ENCODE data around the gene ST6GAL1. TPM values are rescaled to one million over a fixed set of nuclear protein-coding genes. Genes with fewer than 3 reads are reported as not detected.
"Not testable (repeated sequence)": the region's sequence is repeated elsewhere in the genome, so short reads cannot be mapped to it uniquely, and the experiment has no call there.

Gene ST6GAL1
- total RNA-seq, 1 experiment from 2014 or later, result 3.3 TPM

DNA sequence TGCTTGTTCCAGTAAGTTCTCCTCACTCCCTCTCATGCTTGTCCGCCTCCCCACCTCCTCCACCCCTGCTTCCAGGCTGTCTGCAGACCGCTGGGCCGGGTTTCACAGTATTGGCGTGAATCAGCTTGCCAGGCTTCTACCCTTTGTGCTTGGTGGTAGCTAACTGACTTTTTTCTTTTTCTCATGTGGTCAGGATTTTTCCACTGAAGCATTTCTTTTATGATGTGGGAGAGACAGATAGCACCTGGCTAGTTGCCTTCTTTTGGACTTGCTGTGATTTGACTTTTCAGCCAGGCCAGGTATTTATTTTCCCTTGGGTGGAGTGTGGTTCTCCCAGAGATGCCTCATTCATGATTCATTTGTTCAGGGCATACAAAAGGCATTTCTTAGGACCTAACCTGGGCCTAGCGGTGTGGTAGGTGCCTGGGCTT lies 60.6 kb downstream of the ST6GAL1 start:
- H3K36me3 ChIP-seq (ENCODE audit: control insufficient read depth, insufficient read depth, low read length), result no peaks in the 10 kb centered on the region
- no peaks in the 10 kb centered on the region for H3K27me3 ChIP-seq (ENCODE audit: control insufficient read depth, insufficient read depth, low read length)
- ChIA-PET POLR2A (no interaction called here), CTCF (no interaction called here)
- H3K4me3 ChIP-seq (ENCODE audit: low read depth in 2 of 2, low read length in 2 of 2), result no peak overlapping the region
- in situ Hi-C loops (cut with HindIII; ENCODE audit: low pct_unique_long_range_greater_than_20kb, low sequenced_read_pairs) (no loop called here), intact Hi-C loops (cut with micrococcal nuclease; ENCODE audit: unreplicated experiment) (no loop called here)
- H3K4me1 ChIP-seq (ENCODE audit: control insufficient read depth, insufficient read depth, low read length), result no peaks in the 10 kb centered on the region
- no peak overlapping the region for H3K27ac ChIP-seq (ENCODE audit: low read length)
- BruUV-seq (replicated peaks), result no TSS peak
- TF ChIP-seq SIN3A (IDR thresholded peaks at IDR 0.05; ENCODE audit: borderline replicate concordance, insufficient read depth, low read depth, low read length) (no peak), TCF7L2 (IDR thresholded peaks at IDR 0.05; ENCODE audit: low read depth, low read length) (no peak), POLR2AphosphoS5 (IDR thresholded peaks at IDR 0.05; ENCODE audit: low read depth, low read length) (no peak)
- TF ChIP-seq, protein P1, sequence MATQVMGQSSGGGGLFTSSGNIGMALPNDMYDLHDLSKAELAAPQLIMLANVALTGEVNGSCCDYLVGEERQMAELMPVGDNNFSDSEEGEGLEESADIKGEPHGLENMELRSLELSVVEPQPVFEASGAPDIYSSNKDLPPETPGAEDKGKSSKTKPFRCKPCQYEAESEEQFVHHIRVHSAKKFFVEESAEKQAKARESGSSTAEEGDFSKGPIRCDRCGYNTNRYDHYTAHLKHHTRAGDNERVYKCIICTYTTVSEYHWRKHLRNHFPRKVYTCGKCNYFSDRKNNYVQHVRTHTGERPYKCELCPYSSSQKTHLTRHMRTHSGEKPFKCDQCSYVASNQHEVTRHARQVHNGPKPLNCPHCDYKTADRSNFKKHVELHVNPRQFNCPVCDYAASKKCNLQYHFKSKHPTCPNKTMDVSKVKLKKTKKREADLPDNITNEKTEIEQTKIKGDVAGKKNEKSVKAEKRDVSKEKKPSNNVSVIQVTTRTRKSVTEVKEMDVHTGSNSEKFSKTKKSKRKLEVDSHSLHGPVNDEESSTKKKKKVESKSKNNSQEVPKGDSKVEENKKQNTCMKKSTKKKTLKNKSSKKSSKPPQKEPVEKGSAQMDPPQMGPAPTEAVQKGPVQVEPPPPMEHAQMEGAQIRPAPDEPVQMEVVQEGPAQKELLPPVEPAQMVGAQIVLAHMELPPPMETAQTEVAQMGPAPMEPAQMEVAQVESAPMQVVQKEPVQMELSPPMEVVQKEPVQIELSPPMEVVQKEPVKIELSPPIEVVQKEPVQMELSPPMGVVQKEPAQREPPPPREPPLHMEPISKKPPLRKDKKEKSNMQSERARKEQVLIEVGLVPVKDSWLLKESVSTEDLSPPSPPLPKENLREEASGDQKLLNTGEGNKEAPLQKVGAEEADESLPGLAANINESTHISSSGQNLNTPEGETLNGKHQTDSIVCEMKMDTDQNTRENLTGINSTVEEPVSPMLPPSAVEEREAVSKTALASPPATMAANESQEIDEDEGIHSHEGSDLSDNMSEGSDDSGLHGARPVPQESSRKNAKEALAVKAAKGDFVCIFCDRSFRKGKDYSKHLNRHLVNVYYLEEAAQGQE (IDR thresholded peaks at IDR 0.05; ENCODE audit: insufficient read depth in 1 of 2, low read depth in 2 of 2, low read length in 1 of 2), result no peak
- TF ChIP-seq, protein P2, sequence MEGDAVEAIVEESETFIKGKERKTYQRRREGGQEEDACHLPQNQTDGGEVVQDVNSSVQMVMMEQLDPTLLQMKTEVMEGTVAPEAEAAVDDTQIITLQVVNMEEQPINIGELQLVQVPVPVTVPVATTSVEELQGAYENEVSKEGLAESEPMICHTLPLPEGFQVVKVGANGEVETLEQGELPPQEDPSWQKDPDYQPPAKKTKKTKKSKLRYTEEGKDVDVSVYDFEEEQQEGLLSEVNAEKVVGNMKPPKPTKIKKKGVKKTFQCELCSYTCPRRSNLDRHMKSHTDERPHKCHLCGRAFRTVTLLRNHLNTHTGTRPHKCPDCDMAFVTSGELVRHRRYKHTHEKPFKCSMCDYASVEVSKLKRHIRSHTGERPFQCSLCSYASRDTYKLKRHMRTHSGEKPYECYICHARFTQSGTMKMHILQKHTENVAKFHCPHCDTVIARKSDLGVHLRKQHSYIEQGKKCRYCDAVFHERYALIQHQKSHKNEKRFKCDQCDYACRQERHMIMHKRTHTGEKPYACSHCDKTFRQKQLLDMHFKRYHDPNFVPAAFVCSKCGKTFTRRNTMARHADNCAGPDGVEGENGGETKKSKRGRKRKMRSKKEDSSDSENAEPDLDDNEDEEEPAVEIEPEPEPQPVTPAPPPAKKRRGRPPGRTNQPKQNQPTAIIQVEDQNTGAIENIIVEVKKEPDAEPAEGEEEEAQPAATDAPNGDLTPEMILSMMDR (IDR thresholded peaks at IDR 0.05), result no peak
- H3K9me3 ChIP-seq (ENCODE audit: control insufficient read depth, insufficient read depth, low read depth, low read length), result no peaks in the 10 kb centered on the region
- DNase-seq (ENCODE audit: low read depth, low spot score) (no peak), ATAC-seq (peak; percentile 58)

- TF ChIP-seq SIN3A (IDR thresholded peaks at IDR 0.05; ENCODE audit: borderline replicate concordance, insufficient read depth, low read depth, low read length) (no peak), TCF7L2 (IDR thresholded peaks at IDR 0.05; ENCODE audit: low read depth, low read length) (no peak), POLR2AphosphoS5 (IDR thresholded peaks at IDR 0.05; ENCODE audit: low read depth, low read length) (no peak)
- TF ChIP-seq, protein P2 (IDR thresholded peaks at IDR 0.05), result no peak
- TF ChIP-seq, protein P1 (IDR thresholded peaks at IDR 0.05; ENCODE audit: insufficient read depth in 1 of 2, low read depth in 2 of 2, low read length in 1 of 2), result no peak
- ChIA-PET POLR2A (no interaction called here), CTCF (no interaction called here)
- in situ Hi-C loops (cut with HindIII; ENCODE audit: low pct_unique_long_range_greater_than_20kb, low sequenced_read_pairs) (no loop called here), intact Hi-C loops (cut with micrococcal nuclease; ENCODE audit: unreplicated experiment) (no loop called here)
- Histone ChIP-seq H3K27me3 (ENCODE audit: control insufficient read depth, insufficient read depth, low read length) (no peaks in the 10 kb centered on the region), H3K36me3 (ENCODE audit: control insufficient read depth, insufficient read depth, low read length) (no peaks in the 10 kb centered on the region), H3K9me3 (ENCODE audit: control insufficient read depth, insufficient read depth, low read depth, low read length) (no peaks in the 10 kb centered on the region), H3K4me1 (ENCODE audit: control insufficient read depth, insufficient read depth, low read length) (no peaks in the 10 kb centered on the region), H3K27ac (ENCODE audit: low read length) (no peak overlapping the region), H3K4me3 (ENCODE audit: low read depth in 2 of 2, low read length in 2 of 2) (no peak overlapping the region)
- no TSS peak for BruUV-seq (replicated peaks)
- ATAC-seq (0 out of 2 replicates have a peak, but pooled peaks have one; percentile 20), DNase-seq (ENCODE audit: low read depth, low spot score) (no peak)
Observed at GRCh38 chr3:186991470-186991869, 61.1 kb downstream of the ST6GAL1 start.

- POLR2A ChIA-PET; H3K27me3 ChIP-seq (ENCODE audit: control insufficient read depth, insufficient read depth, low read length); BruUV-seq (replicated peaks); intact Hi-C loops (cut with micrococcal nuclease; ENCODE audit: unreplicated experiment); H3K4me1 ChIP-seq (ENCODE audit: control insufficient read depth, insufficient read depth, low read length); DNase-seq (ENCODE audit: low read depth, low spot score); in situ Hi-C loops (cut with HindIII; ENCODE audit: low pct_unique_long_range_greater_than_20kb, low sequenced_read_pairs); H3K36me3 ChIP-seq (ENCODE audit: control insufficient read depth, insufficient read depth, low read length); H3K27ac ChIP-seq (ENCODE audit: low read length); H3K9me3 ChIP-seq (ENCODE audit: control insufficient read depth, insufficient read depth, low read depth, low read length); H3K4me3 ChIP-seq (ENCODE audit: low read depth in 2 of 2, low read length in 2 of 2); CTCF ChIA-PET; ATAC-seq: not testable (repeated sequence)
Observed at GRCh38 chr3:186992096-186992495, 61.8 kb downstream of the ST6GAL1 start.
